HepG2 (cell line): Measurements from ENCODE around the gene MT1G. TPM values are rescaled to one million over a fixed set of nuclear protein-coding genes. Genes with fewer than 3 reads are reported as not detected.

Experiments used
- ATAC-seq: fragments of 200-7000 bp; cut with Tn5 transposase; 3 replicates; pipeline ENCODE4 v1.9.1; 2020; ENCODE audit warnings: mild to moderate bottlenecking, moderate library complexity
- BruUV-seq: library from RNA; stranded (reverse); fragments of 400-500 nt; replicated peaks from 2 replicates; lab custom pipeline; 2021; lab: Mats Ljungman, UMichigan
- CTCF ChIA-PET: fragments of 300-600 bp; formaldehyde crosslinking; extraction: SDS; loops from one replicate; lab custom pipeline; 2021; ENCODE audit warnings: low total read pairs, inconsistent platforms, low intra/inter-chr PET ratio; lab: Yijun Ruan, JAX
- POLR2A ChIA-PET: fragments of 350-600 bp; sonication (Branson Sonifier 250); formaldehyde crosslinking; loops from one replicate; lab custom pipeline; 2020; ENCODE audit warnings: antibody characterized with exemption, inconsistent platforms; lab: Yijun Ruan, JAX
- DNase-seq: peaks from one replicate; pipeline ENCODE4 v3.0.0-alpha.2; 2015; ENCODE audit warnings: low spot score
- FAIRE-seq: peaks from 3 replicates; lab custom pipeline; 2011; peaks lifted over from hg19 to GRCh38; lab: Jason Lieb, UNC
- H2AFZ ChIP-seq: one replicate; pipeline ENCODE4 v1.6.1; 2011; ENCODE audit warnings: low read length, inconsistent platforms
- H3K27ac ChIP-seq: fragments of 300-600 bp; 3 replicates; pipeline ENCODE4 v1.8.0; 2011; ENCODE audit warnings: mixed run types, mild to moderate bottlenecking, mixed read lengths, low read length, inconsistent platforms; ENCODE audit not compliant: insufficient read depth; ENCODE audit errors: extremely low read length
- H3K27me3 ChIP-seq, 2 experiments: fragments of 200-600 bp in 1 of 2; 2 replicates in 1 of 2; 3 replicates in 1 of 2; pipeline versions ENCODE4 v1.6.0 to v1.8.0; 2011; ENCODE audit warnings: low read length in 2 of 2, mild to moderate bottlenecking in 2 of 2, moderate library complexity in 2 of 2, inconsistent platforms in 1 of 2; ENCODE audit not compliant: insufficient read depth in 2 of 2, control insufficient read depth in 1 of 2
- H3K36me3 ChIP-seq, 2 experiments: fragments of 200-600 bp in 1 of 2; replicated peaks in 1 of 2; 2 replicates in 1 of 2; 3 replicates in 1 of 2; pipeline versions ENCODE4 v1.5.1 to v1.8.0; 2011; ENCODE audit warnings: low read length in 2 of 2, inconsistent platforms in 1 of 2; ENCODE audit not compliant: insufficient read depth in 2 of 2, control insufficient read depth in 1 of 2
- H3K4me1 ChIP-seq: 2 replicates; pipeline ENCODE4 v1.5.1; 2012; ENCODE audit warnings: low read length, inconsistent platforms; ENCODE audit not compliant: insufficient read depth
- H3K4me2 ChIP-seq: 2 replicates; pipeline ENCODE4 v1.6.0; 2011; ENCODE audit warnings: low read depth, low read length, inconsistent platforms
- H3K4me3 ChIP-seq, 3 experiments: fragments of 200-600 bp in 1 of 3; sonication (generic), shearing (Covaris generic) in 1 of 3; replicated peaks in 1 of 3; 2 replicates each; pipeline ENCODE4 v1.5.1; 2011 to 2016; ENCODE audit warnings: low read length in 3 of 3, inconsistent platforms in 2 of 3, low read depth in 2 of 3, mild to moderate bottlenecking in 2 of 3, control low read depth in 1 of 3, mixed read lengths in 1 of 3; ENCODE audit not compliant: insufficient read depth in 1 of 3
- H3K79me2 ChIP-seq: one replicate; pipeline ENCODE4 v1.6.1; 2011; ENCODE audit warnings: low read length, inconsistent platforms; ENCODE audit not compliant: insufficient read depth
- H3K9ac ChIP-seq: 2 replicates; pipeline ENCODE4 v1.6.0; 2011; ENCODE audit warnings: mild to moderate bottlenecking, low read depth, low read length, inconsistent platforms; ENCODE audit not compliant: insufficient read depth
- H3K9me3 ChIP-seq: 2 replicates; pipeline ENCODE4 v1.5.1; 2012; ENCODE audit warnings: mild to moderate bottlenecking, low read length
- H4K20me1 ChIP-seq: 2 replicates; pipeline ENCODE4 v1.6.0; 2011; ENCODE audit warnings: inconsistent platforms, mild to moderate bottlenecking, low read length, moderate library complexity; ENCODE audit not compliant: insufficient read depth
- ISL2 ChIP-seq: sonication (generic); formaldehyde crosslinking; IDR thresholded peaks from 2 replicates; pipeline ENCODE4 v1.5.0; 2020; ENCODE audit warnings: missing genetic modification reagents
- NR1H2 ChIP-seq: sonication (generic); formaldehyde crosslinking; IDR thresholded peaks from 2 replicates; pipeline ENCODE4 v1.8.1; 2022; ENCODE audit warnings: low read depth, missing genetic modification reagents, borderline replicate concordance
- RXRB ChIP-seq: IDR thresholded peaks from 2 replicates; pipeline ENCODE4 v1.6.1; 2016; ENCODE audit warnings: borderline replicate concordance, missing genetic modification reagents, missing compliant biosample characterization
- ZFP90 ChIP-seq: sonication (generic); formaldehyde crosslinking; IDR thresholded peaks from 2 replicates; pipeline ENCODE4 v1.8.0; 2022; ENCODE audit warnings: missing genetic modification reagents, mild to moderate bottlenecking, inconsistent platforms, borderline replicate concordance
- ZKSCAN8 ChIP-seq: IDR thresholded peaks from 2 replicates; pipeline ENCODE4 v1.6.1; 2016; ENCODE audit warnings: borderline replicate concordance, missing genetic modification reagents, missing compliant biosample characterization
- ZNF615 ChIP-seq: sonication (generic); formaldehyde crosslinking; IDR thresholded peaks from 2 replicates; pipeline ENCODE4 v1.5.0; 2020; ENCODE audit warnings: mild to moderate bottlenecking, missing genetic modification reagents, borderline replicate concordance
- WGBS: methylation state at CpG from one replicate; pipeline ENCODE4 v1.1.6; 2017; ENCODE audit warnings: low lambda C conversion rate; 5-methylcytosine and 5-hydroxymethylcytosine counted together
- in situ Hi-C: cut with HindIII; loops from 2 replicates; pipeline ENCODE4 v1.10.0; 2017; ENCODE audit warnings: low pct_unique_long_range_greater_than_20kb; ENCODE audit not compliant: extremely low pct_ligation_motif_present
- intact Hi-C: fragments of 100-400 bp; cut with micrococcal nuclease; formaldehyde crosslinking; loops from one replicate; pipeline ENCODE4 v1.10.0; 2022; ENCODE audit not compliant: unreplicated experiment
- polyA plus RNA-seq, 8 experiments: library from polyadenylated mRNA; depleted of rRNA in 3 of 8; stranded (reverse) in 7 of 8; unstranded in 1 of 8; fragments of >200 nt; fragmentation: Illumina TruSeq in 4 of 8; extraction: Trizol in 4 of 8; gene quantifications; 2 replicates each; pipeline versions ENCODE4 v1.2.1 to v1.2.3, GENCODE V29; 2011 to 2016; ENCODE audit warnings: low read depth in 4 of 8, missing spikeins in 1 of 8, mixed read lengths in 1 of 8; ENCODE audit not compliant: insufficient read depth in 1 of 8
- total RNA-seq, 5 experiments: library from RNA; depleted of rRNA; stranded (reverse); fragments of >200 nt; fragmentation: Illumina TruSeq; extraction: Trizol; gene quantifications; 2 replicates each; pipeline ENCODE4 v1.2.3, GENCODE V29; 2016; ENCODE audit warnings: low read depth in 1 of 5
- TF ChIP-seq, protein P1 (sequence below): IDR thresholded peaks from 2 replicates; pipeline ENCODE4 v1.6.1; 2016; ENCODE audit warnings: low read depth, missing genetic modification reagents, missing compliant biosample characterization

Gene MT1G
- total and polyA plus RNA-seq, 2 of the 13 experiments (the other 11 are each of a cell fraction or from before 2014, with no cell fraction given) = 3.6 to 377 TPM

DNA sequence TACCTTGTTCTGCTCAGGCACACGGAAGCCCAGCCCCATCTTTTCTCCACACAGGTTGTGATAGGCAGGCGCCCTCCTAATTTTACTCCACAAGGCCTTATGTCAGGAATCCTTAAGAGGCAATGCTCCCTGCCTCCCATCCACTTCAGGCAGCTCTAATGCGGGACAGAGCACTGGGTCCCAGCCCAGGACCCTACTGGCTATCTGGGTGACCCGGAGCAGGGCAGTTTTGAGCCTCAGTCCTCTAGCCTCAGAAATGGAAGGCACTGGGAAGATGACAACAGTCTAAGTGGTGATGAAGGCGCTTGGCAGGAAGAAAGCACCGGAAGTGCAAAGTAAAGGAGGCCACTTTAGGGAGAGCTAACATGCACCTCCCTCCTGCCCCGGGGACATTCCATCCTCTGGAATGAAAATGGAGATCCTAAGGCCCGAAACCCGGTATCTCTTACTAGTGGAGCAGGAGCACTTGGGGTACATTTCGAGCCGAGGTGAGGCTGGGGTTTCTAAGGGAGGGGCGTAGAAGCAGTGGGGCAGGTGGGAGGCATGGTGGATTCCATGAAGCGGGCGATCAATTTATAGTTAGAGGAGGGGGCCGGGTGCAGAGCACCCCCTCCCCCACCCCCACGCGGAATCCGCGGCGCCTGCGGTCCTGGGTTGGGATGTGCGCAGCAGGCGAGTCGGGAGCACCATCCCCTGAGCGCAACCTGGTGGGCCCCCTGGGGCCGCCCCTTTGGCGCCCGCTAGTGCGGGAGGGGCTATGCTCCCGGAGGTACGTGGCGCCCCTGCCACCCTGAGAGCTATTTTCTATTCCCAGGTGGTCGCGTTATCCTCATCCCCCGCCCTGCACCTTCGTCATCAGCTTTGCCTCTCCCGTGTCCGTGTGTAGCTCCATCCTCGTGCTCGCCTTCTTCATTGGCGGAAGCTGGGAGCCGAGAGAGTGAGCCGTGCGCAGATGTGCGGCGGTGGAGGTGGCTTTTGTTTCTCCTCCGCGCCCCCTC is 5.2 kb downstream of the MT1G start:
- no peaks in the 10 kb centered on the region for H3K9me3 ChIP-seq
- TF ChIP-seq ZKSCAN8 (CRISPR knock-in tag) = no peak
- no peak for TF ChIP-seq ZFP90 (CRISPR knock-in tag)
- no peak for TF ChIP-seq RXRB (CRISPR knock-in tag)
- no peak for TF ChIP-seq NR1H2 (CRISPR knock-in tag)
- TF ChIP-seq, protein P1, sequence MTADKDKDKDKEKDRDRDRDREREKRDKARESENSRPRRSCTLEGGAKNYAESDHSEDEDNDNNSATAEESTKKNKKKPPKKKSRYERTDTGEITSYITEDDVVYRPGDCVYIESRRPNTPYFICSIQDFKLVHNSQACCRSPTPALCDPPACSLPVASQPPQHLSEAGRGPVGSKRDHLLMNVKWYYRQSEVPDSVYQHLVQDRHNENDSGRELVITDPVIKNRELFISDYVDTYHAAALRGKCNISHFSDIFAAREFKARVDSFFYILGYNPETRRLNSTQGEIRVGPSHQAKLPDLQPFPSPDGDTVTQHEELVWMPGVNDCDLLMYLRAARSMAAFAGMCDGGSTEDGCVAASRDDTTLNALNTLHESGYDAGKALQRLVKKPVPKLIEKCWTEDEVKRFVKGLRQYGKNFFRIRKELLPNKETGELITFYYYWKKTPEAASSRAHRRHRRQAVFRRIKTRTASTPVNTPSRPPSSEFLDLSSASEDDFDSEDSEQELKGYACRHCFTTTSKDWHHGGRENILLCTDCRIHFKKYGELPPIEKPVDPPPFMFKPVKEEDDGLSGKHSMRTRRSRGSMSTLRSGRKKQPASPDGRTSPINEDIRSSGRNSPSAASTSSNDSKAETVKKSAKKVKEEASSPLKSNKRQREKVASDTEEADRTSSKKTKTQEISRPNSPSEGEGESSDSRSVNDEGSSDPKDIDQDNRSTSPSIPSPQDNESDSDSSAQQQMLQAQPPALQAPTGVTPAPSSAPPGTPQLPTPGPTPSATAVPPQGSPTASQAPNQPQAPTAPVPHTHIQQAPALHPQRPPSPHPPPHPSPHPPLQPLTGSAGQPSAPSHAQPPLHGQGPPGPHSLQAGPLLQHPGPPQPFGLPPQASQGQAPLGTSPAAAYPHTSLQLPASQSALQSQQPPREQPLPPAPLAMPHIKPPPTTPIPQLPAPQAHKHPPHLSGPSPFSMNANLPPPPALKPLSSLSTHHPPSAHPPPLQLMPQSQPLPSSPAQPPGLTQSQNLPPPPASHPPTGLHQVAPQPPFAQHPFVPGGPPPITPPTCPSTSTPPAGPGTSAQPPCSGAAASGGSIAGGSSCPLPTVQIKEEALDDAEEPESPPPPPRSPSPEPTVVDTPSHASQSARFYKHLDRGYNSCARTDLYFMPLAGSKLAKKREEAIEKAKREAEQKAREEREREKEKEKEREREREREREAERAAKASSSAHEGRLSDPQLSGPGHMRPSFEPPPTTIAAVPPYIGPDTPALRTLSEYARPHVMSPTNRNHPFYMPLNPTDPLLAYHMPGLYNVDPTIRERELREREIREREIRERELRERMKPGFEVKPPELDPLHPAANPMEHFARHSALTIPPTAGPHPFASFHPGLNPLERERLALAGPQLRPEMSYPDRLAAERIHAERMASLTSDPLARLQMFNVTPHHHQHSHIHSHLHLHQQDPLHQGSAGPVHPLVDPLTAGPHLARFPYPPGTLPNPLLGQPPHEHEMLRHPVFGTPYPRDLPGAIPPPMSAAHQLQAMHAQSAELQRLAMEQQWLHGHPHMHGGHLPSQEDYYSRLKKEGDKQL = no peak
- TF ChIP-seq ZNF615 = no peak
- no peak for TF ChIP-seq ISL2
- TF ChIP-seq, all 625 proteins: peak for 0
- Histone ChIP-seq H2AFZ (no peak overlapping the region), H3K79me2 (no peaks in the 10 kb centered on the region), H3K27me3 (no peaks in the 10 kb centered on the region; a peak in 1 of 5 replicates), H3K4me2 (no peak overlapping the region), H3K9ac (no peak overlapping the region), H3K36me3 (no peaks in the 10 kb centered on the region), H3K27ac (no peak overlapping the region), H3K4me1 (peaks cover 25% of the 10 kb centered on the region), H3K4me3 (no peak overlapping the region), H4K20me1 (no peaks in the 10 kb centered on the region)
- intact Hi-C loops = no loop called here
- CTCF ChIA-PET = no interaction called here
- no TSS peak for BruUV-seq
- POLR2A ChIA-PET = interaction anchor here (0.9 kb wide), 1 partner anchor 56 kb away, joined by 3 read pairs; no protein-coding TSS in a partner anchor
- no peak for ATAC-seq
- no peak for FAIRE-seq
- 76% methylated on average over 39 of the region's 48 CpGs for WGBS
- no peak for DNase-seq
- in situ Hi-C loops = no loop called here
